Cardiac fibroblast (primary cell): ENCODE measurements around the gene UBE4A.

ENCODE experiments used
- DNase-seq, 2 donors: peaks; one replicate each; pipeline versions ENCODE4 v3.0.0 to v3.0.0-alpha.2; 2010; ENCODE audit warnings: low read depth in 2 of 2
- H3K4me3 ChIP-seq, 2 donors: replicated peaks in 1 of 2; 1 replicate in 1 of 2; 2 replicates in 1 of 2; pipeline ENCODE4 v1.5.1; 2011; ENCODE audit warnings: low read depth in 2 of 2, low read length in 2 of 2, mild to moderate bottlenecking in 2 of 2, moderate library complexity in 1 of 2
- TF ChIP-seq, protein P1 (sequence below): IDR thresholded peaks from one replicate; pipeline ENCODE4 v1.5.1; 2011; ENCODE audit warnings: low read depth, mild to moderate bottlenecking, low read length, inconsistent platforms

UBE4A gene

DNA sequence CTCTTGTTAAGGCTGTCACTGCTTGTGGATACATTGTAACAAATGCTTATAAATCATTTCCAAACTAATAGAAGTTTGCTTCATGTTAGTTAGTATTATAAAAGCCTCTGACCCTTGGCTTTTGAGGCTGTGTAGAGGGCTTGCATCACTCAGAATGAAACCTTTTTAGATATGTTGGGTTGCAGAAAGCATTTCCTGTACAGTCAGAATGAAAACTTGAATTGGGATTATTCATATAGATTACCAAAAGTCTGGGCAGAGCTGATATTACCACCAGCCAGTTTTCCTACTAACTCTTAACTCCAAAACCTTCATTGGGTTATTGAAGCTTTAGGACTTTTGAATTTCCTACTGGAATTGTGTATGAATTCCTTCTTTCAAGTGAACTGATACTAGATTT is 88.9 kb downstream of the UBE4A start:
- TF ChIP-seq, protein P1, sequence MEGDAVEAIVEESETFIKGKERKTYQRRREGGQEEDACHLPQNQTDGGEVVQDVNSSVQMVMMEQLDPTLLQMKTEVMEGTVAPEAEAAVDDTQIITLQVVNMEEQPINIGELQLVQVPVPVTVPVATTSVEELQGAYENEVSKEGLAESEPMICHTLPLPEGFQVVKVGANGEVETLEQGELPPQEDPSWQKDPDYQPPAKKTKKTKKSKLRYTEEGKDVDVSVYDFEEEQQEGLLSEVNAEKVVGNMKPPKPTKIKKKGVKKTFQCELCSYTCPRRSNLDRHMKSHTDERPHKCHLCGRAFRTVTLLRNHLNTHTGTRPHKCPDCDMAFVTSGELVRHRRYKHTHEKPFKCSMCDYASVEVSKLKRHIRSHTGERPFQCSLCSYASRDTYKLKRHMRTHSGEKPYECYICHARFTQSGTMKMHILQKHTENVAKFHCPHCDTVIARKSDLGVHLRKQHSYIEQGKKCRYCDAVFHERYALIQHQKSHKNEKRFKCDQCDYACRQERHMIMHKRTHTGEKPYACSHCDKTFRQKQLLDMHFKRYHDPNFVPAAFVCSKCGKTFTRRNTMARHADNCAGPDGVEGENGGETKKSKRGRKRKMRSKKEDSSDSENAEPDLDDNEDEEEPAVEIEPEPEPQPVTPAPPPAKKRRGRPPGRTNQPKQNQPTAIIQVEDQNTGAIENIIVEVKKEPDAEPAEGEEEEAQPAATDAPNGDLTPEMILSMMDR = no peak
- H3K4me3 ChIP-seq = no peak overlapping the region
- peak; percentile 45 to 69 for DNase-seq
